Measurements from ENCODE around the gene STK24.

GRCh38 chr13:98585946-98586345 lies 9.0 kb upstream of the STK24 start:
- no peak for TF ChIP-seq EZH2 (IDR thresholded peaks at IDR 0.05)
- TF ChIP-seq POLR2AphosphoS5 (IDR thresholded peaks at IDR 0.05; ENCODE audit: borderline replicate concordance, low read depth, low read length) = no peak
